B cell (primary cell): ENCODE measurements around the gene DNAI2. TPM values are rescaled to one million over a fixed set of nuclear protein-coding genes. Genes with fewer than 3 reads are reported as not detected.

Experiments used
- ATAC-seq: fragments of 200-7000 bp; cut with Tn5 transposase; one replicate; pipeline ENCODE4 v1.10.0; 2021; ENCODE audit warnings: low read depth, mild to moderate bottlenecking, moderate number of reproducible peaks, moderate library complexity
- CTCF ChIA-PET: fragments of 350-600 bp; sonication (Branson Sonifier 250); formaldehyde crosslinking; loops from one replicate; lab custom pipeline; 2021; ENCODE audit warnings: antibody characterized with exemption, inconsistent platforms; lab: Charles Lee
- POLR2A ChIA-PET: fragments of 350-600 bp; sonication (Branson Sonifier 250); formaldehyde crosslinking; loops from one replicate; lab custom pipeline; 2021; ENCODE audit warnings: antibody characterized with exemption; lab: Charles Lee
- DNase-seq: peaks from one replicate; pipeline ENCODE4 v3.0.0; 2013
- H2AFZ ChIP-seq: 2 replicates; pipeline ENCODE4 v1.6.1; 2012; ENCODE audit warnings: mild to moderate bottlenecking, low read depth, low read length; ENCODE audit not compliant: insufficient read depth, poor library complexity, severe bottlenecking
- H3K27ac ChIP-seq, 2 donors: 1 replicate in 1 of 2; 2 replicates in 1 of 2; pipeline ENCODE4 v1.5.1; 2012 to 2013; ENCODE audit warnings: low read length in 2 of 2, mild to moderate bottlenecking in 2 of 2, moderate library complexity in 1 of 2
- H3K27me3 ChIP-seq, 4 experiments: fragments of 200-600 bp in 1 of 4; sonication (generic) in 1 of 4; replicated peaks in 1 of 4; 1 replicate in 2 of 4; 2 replicates in 2 of 4; pipeline versions ENCODE4 v1.6.1 to v1.7.0; 2013 to 2016; ENCODE audit warnings: low read length in 3 of 4, mild to moderate bottlenecking in 2 of 4, mixed read lengths in 1 of 4, moderate library complexity in 1 of 4; ENCODE audit not compliant: insufficient read depth in 4 of 4, control insufficient read depth in 3 of 4; ENCODE audit errors: control extremely low read depth in 1 of 4
- H3K36me3 ChIP-seq, 2 experiments: replicated peaks in 1 of 2; 1 replicate in 1 of 2; 2 replicates in 1 of 2; pipeline versions ENCODE4 v1.6.1 to v1.7.1; 2013; ENCODE audit warnings: low read length in 1 of 2; ENCODE audit not compliant: insufficient read depth in 2 of 2, control insufficient read depth in 1 of 2; ENCODE audit errors: control extremely low read depth in 1 of 2, extremely low read depth in 1 of 2
- H3K4me1 ChIP-seq, 2 donors: fragments of 200-600 bp in 1 of 2; sonication (generic) in 1 of 2; 1 replicate in 1 of 2; 2 replicates in 1 of 2; pipeline versions ENCODE4 v1.5.1 to v1.6.1; 2013 to 2017; ENCODE audit warnings: low read length in 2 of 2; ENCODE audit not compliant: control insufficient read depth in 2 of 2, insufficient read depth in 2 of 2
- H3K4me2 ChIP-seq: replicated peaks from 2 replicates; pipeline ENCODE3; 2012; ENCODE audit warnings: mild to moderate bottlenecking, low read depth, low read length; ENCODE audit not compliant: poor library complexity, severe bottlenecking
- H3K4me3 ChIP-seq, 5 experiments: fragments of 200-600 bp in 1 of 5; sonication (generic) in 1 of 5; 1 replicate in 3 of 5; 2 replicates in 2 of 5; pipeline versions ENCODE4 v1.5.1 to v1.7.0; 2011 to 2016; ENCODE audit warnings: low read length in 4 of 5, mild to moderate bottlenecking in 4 of 5, low read depth in 2 of 5, control low read depth in 1 of 5, moderate library complexity in 1 of 5; ENCODE audit not compliant: insufficient read depth in 1 of 5; ENCODE audit errors: control extremely low read depth in 1 of 5, extremely low read depth in 1 of 5
- H3K79me2 ChIP-seq: fragments of 200-600 bp; sonication (generic); one replicate; pipeline ENCODE4 v1.6.0; 2016; ENCODE audit warnings: low read length; ENCODE audit not compliant: control insufficient read depth, insufficient read depth
- H3K9ac ChIP-seq: fragments of 200-600 bp; sonication (generic); 2 replicates; pipeline ENCODE4 v1.6.1; 2017; ENCODE audit warnings: mild to moderate bottlenecking, low read length, moderate library complexity
- H3K9me3 ChIP-seq, 3 donors: one replicate each; pipeline versions ENCODE4 v1.6.1 to v1.7.1; 2013; ENCODE audit warnings: low read length in 2 of 3; ENCODE audit not compliant: control insufficient read depth in 2 of 3, insufficient read depth in 1 of 3; ENCODE audit errors: control extremely low read depth in 1 of 3
- H4K20me1 ChIP-seq: 2 replicates; pipeline ENCODE4 v1.6.0; 2012; ENCODE audit warnings: mild to moderate bottlenecking, low read length; ENCODE audit not compliant: insufficient read depth, control insufficient read depth, poor library complexity, severe bottlenecking
- H3K27ac Mint-ChIP-seq: one replicate; pipeline ENCODE4 v1.8.0; 2021; ENCODE audit warnings: mixed read lengths
- H3K27me3 Mint-ChIP-seq: one replicate; pipeline ENCODE4 v1.8.0; 2021; ENCODE audit warnings: mixed read lengths
- H3K4me1 Mint-ChIP-seq: one replicate; pipeline ENCODE4 v1.8.0; 2021; ENCODE audit warnings: mixed read lengths
- H3K4me3 Mint-ChIP-seq: one replicate; pipeline ENCODE4 v1.8.0; 2021; ENCODE audit warnings: mixed read lengths
- H3K9me3 Mint-ChIP-seq: one replicate; pipeline ENCODE4 v1.8.0; 2022; ENCODE audit warnings: mixed read lengths; ENCODE audit not compliant: insufficient read depth
- CTCF ChIP-seq: fragments of 200-600 bp; IDR thresholded peaks from one replicate; pipeline ENCODE4 v1.8.0; 2022; ENCODE audit warnings: antibody characterized with exemption, mild to moderate bottlenecking
- EZH2 ChIP-seq: IDR thresholded peaks from 2 replicates; pipeline ENCODE4 v1.6.1; 2012; ENCODE audit warnings: borderline replicate concordance, low read depth, mild to moderate bottlenecking, moderate library complexity, low read length; ENCODE audit not compliant: insufficient read depth, poor library complexity, severe bottlenecking
- WGBS: methylation state at CpG from one replicate; pipeline ENCODE4 v1.1.5; 2013; ENCODE audit warnings: missing lambda C conversion rate; ENCODE audit not compliant: insufficient coverage; 5-methylcytosine and 5-hydroxymethylcytosine counted together
- intact Hi-C: fragments of 100-400 bp; cut with micrococcal nuclease; formaldehyde crosslinking; loops from one replicate; pipeline ENCODE4 v1.10.0; 2022
- polyA plus RNA-seq: library from polyadenylated mRNA; depleted of rRNA; stranded (reverse); fragments of >200 nt; gene quantifications from 2 replicates; pipeline ENCODE4 v1.2.3, GENCODE V29; 2012
- total RNA-seq, 2 donors: library from RNA; stranded (reverse); fragments of 120-200 nt in 1 of 2; gene quantifications; 1 replicate in 1 of 2; 2 replicates in 1 of 2; pipeline versions ENCODE4 v1.2.3 to v1.2.4, GENCODE V29; 2013 to 2022

DNAI2 gene
- total and polyA plus RNA-seq, 2 donors (not counting 1 experiment from before 2014, with no cell fraction given), result not detected

GRCh38 chr17:74230896-74231295 is 43.1 kb upstream of the DNAI2 start:
- Histone ChIP-seq H3K27ac (no peak overlapping the region), H3K4me1 (peaks cover 12 to 17% of the 10 kb centered on the region in 2 donors), H4K20me1 (no peaks in the 10 kb centered on the region), H2AFZ (no peak overlapping the region), H3K9me3 (no peaks in the 10 kb centered on the region), H3K36me3 (no peaks in the 10 kb centered on the region), H3K27me3 (no peaks in the 10 kb centered on the region), H3K4me2 (no peak overlapping the region), H3K9ac (no peak overlapping the region), H3K79me2 (no peaks in the 10 kb centered on the region), H3K4me3 (no peak overlapping the region)
- intact Hi-C loops, result no loop called here
- DNase-seq (no peak), ATAC-seq (no peak)
- TF ChIP-seq EZH2 (no peak), CTCF (no peak)
- no peaks in the 10 kb centered on the region for H3K9me3 Mint-ChIP-seq
- no peak overlapping the region for H3K4me3 Mint-ChIP-seq
- CTCF ChIA-PET, result interaction anchor here (1.1 kb wide), 1 partner anchor 20 kb away, joined by 3 read pairs; no protein-coding TSS in a partner anchor
- peaks cover 15% of the 10 kb centered on the region for H3K4me1 Mint-ChIP-seq
- no peak overlapping the region for H3K27ac Mint-ChIP-seq
- POLR2A ChIA-PET, result no interaction called here
- H3K27me3 Mint-ChIP-seq, result no peaks in the 10 kb centered on the region
- WGBS, result 98% methylated on average over 15 of the region's 16 CpGs

GRCh38 chr17:74231928-74232907 is 41.8 kb upstream of the DNAI2 start:
- no peaks in the 10 kb centered on the region for H3K27me3 Mint-ChIP-seq
- H3K9me3 Mint-ChIP-seq, result no peaks in the 10 kb centered on the region
- POLR2A ChIA-PET, result interaction anchor here (0.6 kb wide), 1 partner anchor 1042 kb away, joined by 5 read pairs; no protein-coding TSS in a partner anchor
- Histone ChIP-seq H4K20me1 (no peaks in the 10 kb centered on the region), H3K9ac (no peak overlapping the region), H3K27ac (no peak overlapping the region), H3K79me2 (no peaks in the 10 kb centered on the region), H3K27me3 (no peaks in the 10 kb centered on the region), H3K4me2 (no peak overlapping the region), H2AFZ (no peak overlapping the region), H3K36me3 (no peaks in the 10 kb centered on the region), H3K4me1 (peaks cover 12 to 17% of the 10 kb centered on the region in 2 donors), H3K9me3 (no peaks in the 10 kb centered on the region), H3K4me3 (no peak overlapping the region)
- DNase-seq (no peak), ATAC-seq (no peak)
- intact Hi-C loops, result no loop called here
- CTCF ChIA-PET, result interaction anchor here (0.5 kb wide), 1 partner anchor 12 kb away, joined by 3 read pairs; no protein-coding TSS in a partner anchor
- H3K4me3 Mint-ChIP-seq, result no peak overlapping the region
- no peak overlapping the region for H3K27ac Mint-ChIP-seq
- peaks cover 15% of the 10 kb centered on the region for H3K4me1 Mint-ChIP-seq
- TF ChIP-seq EZH2, result no peak
- 94% methylated on average over 17 of the region's 17 CpGs for WGBS
